Upper lobe of right lung (tissue), 1 donor: ENCODE data around the gene AK9. TPM values are rescaled to one million over a fixed set of nuclear protein-coding genes. Genes with fewer than 3 reads are reported as not detected.
A peak's percentile ranks its signal among the peaks of the same experiment; 100 is the strongest.

Experiments used
- ATAC-seq: fragments of 200-7000 bp; cut with Tn5 transposase; one replicate; pipeline ENCODE4 v1.9.1; 2020; ENCODE audit warnings: mild to moderate bottlenecking, moderate library complexity
- DNase-seq: peaks from one replicate; pipeline ENCODE4 v3.0.0-alpha.2; 2020
- H3K27ac ChIP-seq: fragments of 200-600 bp; one replicate; pipeline ENCODE4 v1.8.0; 2022
- H3K27me3 ChIP-seq: fragments of 200-600 bp; one replicate; pipeline ENCODE4 v1.8.0; 2022; ENCODE audit warnings: mild to moderate bottlenecking
- H3K36me3 ChIP-seq: fragments of 200-600 bp; one replicate; pipeline ENCODE4 v1.8.0; 2022
- H3K4me1 ChIP-seq: fragments of 200-600 bp; one replicate; pipeline ENCODE4 v1.8.0; 2022
- H3K4me3 ChIP-seq: fragments of 200-600 bp; one replicate; pipeline ENCODE4 v1.8.0; 2022; ENCODE audit warnings: mild to moderate bottlenecking
- H3K9me3 ChIP-seq: fragments of 200-600 bp; one replicate; pipeline ENCODE4 v1.8.0; 2022
- CTCF ChIP-seq: fragments of 200-600 bp; IDR thresholded peaks from one replicate; pipeline ENCODE4 v1.8.0; 2022; ENCODE audit warnings: antibody characterized with exemption
- intact Hi-C: fragments of 100-400 bp; cut with DNase I; formaldehyde crosslinking; loops from one replicate; pipeline ENCODE4 v1.11.0; 2022
- total RNA-seq: library from RNA; stranded (reverse); fragmentation: NEBNext Ultra II Directional; extraction: Animal tissue kit (Norgen Biotek cat#: 25700); gene quantifications from one replicate; pipeline ENCODE4 v1.2.1, GENCODE V29; 2021
- donor health status: DM: no; HTN: yes; CAD: no; lungs with severe emphysema.

Gene AK9
- total RNA-seq, 1 donor from 2014 or later = 8.8 TPM

GRCh38 chr6:109458774-109459531, 232.0 kb downstream of the AK9 start:
- Histone ChIP-seq H3K9me3 (no peaks in the 10 kb centered on the region), H3K4me1 (peaks cover 29% of the 10 kb centered on the region), H3K4me3 (no peak overlapping the region), H3K27ac (peak overlapping the region; percentile 3), H3K27me3 (no peaks in the 10 kb centered on the region), H3K36me3 (peaks cover 25% of the 10 kb centered on the region)
- TF ChIP-seq CTCF = no peak
- ATAC-seq (no peak), DNase-seq (no peak)
- intact Hi-C loops = no loop called here

DNA sequence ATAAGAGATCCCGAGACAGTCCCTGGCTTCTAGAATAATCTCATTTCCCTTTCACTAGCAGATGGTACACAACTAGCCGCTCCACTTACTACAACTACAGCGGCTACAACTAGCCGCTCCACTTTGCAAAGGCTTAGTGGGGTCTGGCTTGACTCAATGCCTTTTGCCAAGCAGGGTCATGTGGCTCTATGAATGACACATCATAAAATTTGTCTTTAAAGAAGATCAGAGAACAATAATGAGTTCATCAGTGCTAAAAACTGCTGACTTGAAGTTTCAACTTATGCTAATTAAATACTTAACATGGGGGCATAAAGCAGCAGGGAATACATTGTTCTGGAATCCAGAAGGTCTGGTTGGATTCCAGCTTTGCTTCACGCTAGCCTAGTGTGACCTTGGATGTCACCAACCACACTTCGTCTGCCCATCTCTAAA, 233.4 kb downstream of the AK9 start:
- Histone ChIP-seq H3K4me1 (peaks cover 40% of the 10 kb centered on the region), H3K9me3 (no peaks in the 10 kb centered on the region), H3K27ac (peak overlapping the region; percentile 86), H3K27me3 (no peaks in the 10 kb centered on the region), H3K36me3 (peaks cover 24% of the 10 kb centered on the region), H3K4me3 (no peak overlapping the region)
- intact Hi-C loops = no loop called here
- ATAC-seq = no peak
- no peak for DNase-seq
- TF ChIP-seq CTCF = no peak

- peak overlapping the region; percentile 92 for H3K4me3 ChIP-seq
- DNase-seq = no peak
These were observed 234.1 kb downstream of the AK9 start for GRCh38 chr6:109456710-109457561.

GRCh38 chr6:109456111-109456583, 234.9 kb downstream of the AK9 start:
- Histone ChIP-seq H3K4me3 (peak overlapping the region; percentile 92), H3K4me1 (peaks cover 40% of the 10 kb centered on the region), H3K9me3 (no peaks in the 10 kb centered on the region), H3K36me3 (peaks cover 18% of the 10 kb centered on the region), H3K27ac (peak overlapping the region; percentile 86), H3K27me3 (no peaks in the 10 kb centered on the region)
- no peak for DNase-seq
- ATAC-seq = peak; percentile 31
- intact Hi-C loops = no loop called here
- no peak for TF ChIP-seq CTCF

More at GRCh38 chr6:109456710-109457561, 234.1 kb downstream of the AK9 start:
- intact Hi-C loops = no loop called here
- H3K4me1 ChIP-seq = peaks cover 40% of the 10 kb centered on the region
- no peaks in the 10 kb centered on the region for H3K27me3 ChIP-seq
- no peak for TF ChIP-seq CTCF
- peak; percentile 43 for ATAC-seq
- peaks cover 19% of the 10 kb centered on the region for H3K36me3 ChIP-seq
- H3K27ac ChIP-seq = peak overlapping the region; percentile 86
- no peaks in the 10 kb centered on the region for H3K9me3 ChIP-seq

GRCh38 chr6:109455437-109456110, 235.4 kb downstream of the AK9 start, which contains the start of gene MICAL1:
Gene MICAL1 (minus strand): TSS chr6:109455772. CDS start chr6:109454196, 1,576 bp downstream.
- H3K36me3 ChIP-seq = peaks cover 18% of the 10 kb centered on the region
- peak; percentile 39 for TF ChIP-seq CTCF
- DNase-seq (peak; percentile 92), ATAC-seq (peak; percentile 87)
- no peaks in the 10 kb centered on the region for H3K27me3 ChIP-seq
- peak within 1 kb of the TSS; percentile 86 for H3K27ac ChIP-seq
- H3K9me3 ChIP-seq = no peaks in the 10 kb centered on the region
- intact Hi-C loops = no loop called here
- peaks cover 40% of the 10 kb centered on the region for H3K4me1 ChIP-seq
- peak within 1 kb of the TSS; percentile 92 for H3K4me3 ChIP-seq
